T-cell (primary cell): ENCODE results near the gene AP5S1. TPM values are rescaled to one million over a fixed set of nuclear protein-coding genes. Genes with fewer than 3 reads are reported as not detected.
A peak's percentile ranks its signal among the peaks of the same experiment; 100 is the strongest.

ENCODE experiments used
- ATAC-seq, 4 experiments: fragments of 200-7000 bp in 3 of 4; fragments of 150-1000 bp in 1 of 4; cut with Tn5 transposase; replicated peaks in 1 of 4; 1 replicate in 3 of 4; 2 replicates in 1 of 4; pipeline ENCODE4 v1.10.0; 2021; ENCODE audit warnings: moderate library complexity in 3 of 4, mild to moderate bottlenecking in 2 of 4, moderate number of reproducible peaks in 1 of 4
- CTCF ChIA-PET, 2 donors: fragments of 300-600 bp; sonication (Branson Sonifier 250); formaldehyde crosslinking; loops; one replicate each; lab custom pipeline; 2022; ENCODE audit warnings: antibody characterized with exemption in 2 of 2; lab: Charles Lee
- POLR2A ChIA-PET, 2 donors: fragments of 300-600 bp; sonication (Branson Sonifier 250); formaldehyde crosslinking; loops; one replicate each; lab custom pipeline; 2022; ENCODE audit warnings: antibody characterized with exemption in 2 of 2; lab: Charles Lee
- DNase-seq, 35 experiments: peaks; one replicate each; pipeline versions ENCODE4 v3.0.0 to v3.0.0-alpha.2; 2013 to 2023
- H3K27ac ChIP-seq: one replicate; pipeline ENCODE4 v1.5.1; 2013; ENCODE audit warnings: low read length
- H3K27me3 ChIP-seq, 2 experiments: replicated peaks in 1 of 2; 1 replicate in 1 of 2; 2 replicates in 1 of 2; pipeline versions ENCODE4 v1.6.1 to v1.7.0; 2013; ENCODE audit warnings: low read length in 1 of 2, mixed read lengths in 1 of 2; ENCODE audit not compliant: control insufficient read depth in 2 of 2, insufficient read depth in 2 of 2; ENCODE audit errors: extremely low read depth in 1 of 2
- H3K36me3 ChIP-seq, 2 donors: 1 replicate in 1 of 2; 2 replicates in 1 of 2; pipeline versions ENCODE4 v1.6.1 to v1.7.0; 2013; ENCODE audit warnings: low read length in 1 of 2; ENCODE audit not compliant: control insufficient read depth in 2 of 2, insufficient read depth in 1 of 2; ENCODE audit errors: extremely low read depth in 1 of 2
- H3K4me1 ChIP-seq, 2 experiments: 1 replicate in 1 of 2; 2 replicates in 1 of 2; pipeline versions ENCODE4 v1.6.1 to v1.7.0; 2013; ENCODE audit warnings: low read length in 2 of 2, mixed read lengths in 1 of 2; ENCODE audit not compliant: insufficient read depth in 2 of 2, control insufficient read depth in 1 of 2; ENCODE audit errors: extremely low read depth in 1 of 2
- H3K4me3 ChIP-seq, 2 donors: 1 replicate in 1 of 2; 2 replicates in 1 of 2; pipeline versions ENCODE4 v1.5.1 to v1.7.0; 2013; ENCODE audit warnings: mild to moderate bottlenecking in 2 of 2, low read length in 1 of 2, moderate library complexity in 1 of 2; ENCODE audit not compliant: control insufficient read depth in 1 of 2; ENCODE audit errors: extremely low read depth in 1 of 2
- H3K9me3 ChIP-seq: 2 replicates; pipeline ENCODE4 v1.7.0; 2013
- H3K27ac Mint-ChIP-seq, 2 donors: one replicate each; pipeline ENCODE4 v1.8.0; 2020 to 2021; ENCODE audit warnings: mild to moderate bottlenecking in 2 of 2, mixed read lengths in 2 of 2
- H3K27me3 Mint-ChIP-seq, 2 donors: one replicate each; pipeline ENCODE4 v1.8.0; 2021 to 2022; ENCODE audit warnings: mixed read lengths in 2 of 2
- H3K36me3 Mint-ChIP-seq: one replicate; pipeline ENCODE4 v1.8.0; 2021; ENCODE audit warnings: mixed read lengths
- H3K4me1 Mint-ChIP-seq, 3 donors: one replicate each; pipeline ENCODE4 v1.8.0; 2020 to 2022; ENCODE audit warnings: mixed read lengths in 3 of 3, mild to moderate bottlenecking in 1 of 3
- H3K4me3 Mint-ChIP-seq, 3 donors: one replicate each; pipeline ENCODE4 v1.8.0; 2020 to 2022; ENCODE audit warnings: mild to moderate bottlenecking in 3 of 3, mixed read lengths in 3 of 3, moderate library complexity in 3 of 3
- H3K9me3 Mint-ChIP-seq, 3 donors: one replicate each; pipeline ENCODE4 v1.8.0; 2020 to 2022; ENCODE audit warnings: mixed read lengths in 3 of 3
- WGBS: methylation state at CpG from one replicate; pipeline ENCODE4 v1.1.5; 2013; ENCODE audit warnings: missing lambda C conversion rate; ENCODE audit not compliant: insufficient coverage; 5-methylcytosine and 5-hydroxymethylcytosine counted together
- total RNA-seq, 35 experiments: library from RNA in 6 of 35; stranded (reverse) in 6 of 35; fragments of 120-200 nt in 1 of 35; gene quantifications; one replicate each; pipeline versions ENCODE4 v1.2.1 to v1.2.4 and lab custom pipeline; 2013 to 2026

Gene AP5S1
- total RNA-seq, 5 donors from 2014 or later (not counting 1 experiment from before 2014, with no cell fraction given), result 11.5 to 17.3 (median 14.4) TPM

DNA sequence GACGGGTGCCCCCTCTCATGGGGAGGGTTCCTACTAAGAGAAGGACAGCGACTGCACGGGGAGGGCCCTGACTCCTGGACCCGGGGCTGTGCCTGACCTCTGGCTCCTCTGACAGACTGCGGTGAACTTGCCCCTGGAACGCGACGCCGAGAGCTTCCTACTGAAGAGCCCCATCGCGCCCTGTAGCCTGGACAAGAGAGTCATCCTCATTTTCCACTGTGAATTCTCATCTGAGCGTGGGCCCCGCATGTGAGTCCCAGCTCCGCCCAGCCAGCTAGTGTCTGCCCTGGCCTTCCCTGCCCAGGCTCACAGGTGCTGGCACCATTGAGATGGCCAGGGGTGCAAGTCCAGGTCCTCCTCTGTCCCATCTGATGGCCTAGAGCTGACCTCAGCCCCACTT lies 17.1 kb upstream of the AP5S1 start:
- Mint-ChIP-seq H3K27ac (peak overlapping the region; percentile 99 to 100), H3K4me1 (peaks cover 77 to 92% (median 80%) of the 10 kb centered on the region in 3 donors), H3K36me3 (peaks cover 73% of the 10 kb centered on the region), H3K27me3 (no peaks in the 10 kb centered on the region), H3K9me3 (no peaks in the 10 kb centered on the region), H3K4me3 (peak overlapping the region in 1 of 3 donors; percentile 62)
- H3K4me3 ChIP-seq, result no peak overlapping the region
- DNase-seq (no peak), ATAC-seq (no peak)
- ChIA-PET POLR2A (no interaction called here), CTCF (no interaction called here)
- no peaks in the 10 kb centered on the region for H3K9me3 ChIP-seq
- WGBS, result 95% methylated on average over 14 of the region's 14 CpGs
- peaks cover 33 to 77% of the 10 kb centered on the region in 2 donors for H3K36me3 ChIP-seq
- peaks cover 34 to 95% of the 10 kb centered on the region in 2 experiments for H3K4me1 ChIP-seq
- H3K27me3 ChIP-seq, result no peaks in the 10 kb centered on the region
- peak overlapping the region; percentile 78 for H3K27ac ChIP-seq

DNA sequence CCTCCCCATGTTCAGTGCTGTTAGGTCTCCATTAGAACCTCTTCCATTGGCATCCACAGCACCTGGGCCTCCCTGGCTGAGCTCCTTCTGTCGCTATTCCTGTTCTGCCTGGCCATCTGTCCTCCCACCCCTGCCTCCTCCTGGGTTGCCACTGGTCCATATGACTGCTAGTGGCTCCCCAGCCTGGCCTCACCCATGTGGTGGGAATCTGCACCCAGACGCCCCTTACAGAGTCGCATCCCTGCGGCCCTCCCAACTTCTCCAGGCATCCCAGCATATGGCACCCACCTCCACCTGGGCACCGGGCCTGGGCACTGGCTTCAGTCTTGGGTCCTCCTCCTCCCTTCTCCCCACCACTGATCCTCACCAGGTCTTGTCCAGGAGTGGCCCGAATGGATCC lies 16.5 kb upstream of the AP5S1 start:
- H3K27ac ChIP-seq, result peak overlapping the region; percentile 45
- no peaks in the 10 kb centered on the region for H3K9me3 Mint-ChIP-seq
- peaks cover 72 to 90% (median 77%) of the 10 kb centered on the region in 3 donors for H3K4me1 Mint-ChIP-seq
- peaks cover 67% of the 10 kb centered on the region for H3K36me3 Mint-ChIP-seq
- no peaks in the 10 kb centered on the region for H3K9me3 ChIP-seq
- H3K4me1 ChIP-seq, result peaks cover 29 to 93% of the 10 kb centered on the region in 2 experiments
- no peak overlapping the region for H3K4me3 Mint-ChIP-seq
- H3K4me3 ChIP-seq, result no peak overlapping the region
- no peaks in the 10 kb centered on the region for H3K27me3 ChIP-seq
- H3K27ac Mint-ChIP-seq, result peak overlapping the region; percentile 99 to 100
- 90% methylated on average over 6 of the region's 6 CpGs for WGBS
- peaks cover 31 to 72% of the 10 kb centered on the region in 2 donors for H3K36me3 ChIP-seq
- ATAC-seq (no peak), DNase-seq (no peak)
- no peaks in the 10 kb centered on the region for H3K27me3 Mint-ChIP-seq
- ChIA-PET POLR2A (no interaction called here), CTCF (no interaction called here)

- no peaks in the 10 kb centered on the region for H3K27me3 Mint-ChIP-seq
- no peaks in the 10 kb centered on the region for H3K27me3 ChIP-seq
- H3K4me1 Mint-ChIP-seq, result peaks cover 68 to 85% (median 73%) of the 10 kb centered on the region in 3 donors
- no peaks in the 10 kb centered on the region for H3K9me3 Mint-ChIP-seq
- no peaks in the 10 kb centered on the region for H3K9me3 ChIP-seq
- H3K4me3 ChIP-seq, result no peak overlapping the region
- no peak overlapping the region for H3K4me3 Mint-ChIP-seq
- ATAC-seq (no peak), DNase-seq (no peak)
- H3K27ac Mint-ChIP-seq, result peak overlapping the region; percentile 99 to 100
- ChIA-PET CTCF (no interaction called here), POLR2A (no interaction called here)
- peaks cover 62% of the 10 kb centered on the region for H3K36me3 Mint-ChIP-seq
- peak overlapping the region; percentile 45 for H3K27ac ChIP-seq
- 63% methylated on average over 1 of the region's 11 CpGs for WGBS
- peaks cover 31 to 71% of the 10 kb centered on the region in 2 donors for H3K36me3 ChIP-seq
- peaks cover 28 to 89% of the 10 kb centered on the region in 2 experiments for H3K4me1 ChIP-seq
Observed at GRCh38 chr20:3804254-3804751, 16.0 kb upstream of the AP5S1 start.

GRCh38 chr20:3804781-3805180 lies 15.6 kb upstream of the AP5S1 start:
- DNase-seq (no peak), ATAC-seq (no peak)
- peaks cover 64 to 82% (median 70%) of the 10 kb centered on the region in 3 donors for H3K4me1 Mint-ChIP-seq
- peaks cover 59% of the 10 kb centered on the region for H3K36me3 Mint-ChIP-seq
- 93% methylated on average over 7 of the region's 11 CpGs for WGBS
- POLR2A ChIA-PET, result no interaction called here
- Histone ChIP-seq H3K4me1 (peaks cover 24 to 88% of the 10 kb centered on the region in 2 experiments), H3K27ac (no peak overlapping the region), H3K4me3 (no peak overlapping the region), H3K36me3 (peaks cover 31 to 69% of the 10 kb centered on the region in 2 donors), H3K9me3 (no peaks in the 10 kb centered on the region), H3K27me3 (no peaks in the 10 kb centered on the region)
- no peaks in the 10 kb centered on the region for H3K27me3 Mint-ChIP-seq
- CTCF ChIA-PET, result no interaction called here
- no peaks in the 10 kb centered on the region for H3K9me3 Mint-ChIP-seq
- no peak overlapping the region for H3K4me3 Mint-ChIP-seq
- peak overlapping the region; percentile 30 to 81 for H3K27ac Mint-ChIP-seq

DNA sequence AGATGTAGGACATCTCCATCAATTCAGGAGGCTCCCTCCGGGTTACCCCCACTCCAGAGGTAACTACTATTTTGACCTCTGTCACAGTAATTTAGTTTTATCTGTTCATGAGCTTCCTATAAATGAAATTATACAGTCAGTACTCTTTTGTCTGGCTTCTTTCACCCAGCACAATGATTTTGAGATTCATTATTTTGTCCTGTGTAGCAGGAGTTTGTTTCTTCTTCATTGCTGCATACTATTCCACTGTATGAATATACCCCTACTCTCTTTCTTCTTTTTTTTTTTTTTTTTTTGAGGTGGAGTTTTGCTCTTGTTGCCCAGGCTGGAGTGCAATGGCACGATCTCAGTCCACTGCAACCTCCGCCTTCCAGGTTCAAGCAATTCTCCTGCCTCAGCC lies 11.8 kb upstream of the AP5S1 start:
- ATAC-seq, result no peak
- H3K27ac ChIP-seq, result peak overlapping the region; percentile 47
- CTCF ChIA-PET, result interaction anchor here in 1 of 2 donors (1.3 kb wide), 1 partner anchor 12 kb away, joined by 10 read pairs; the partner anchor contains the start of gene AP5S1

DNA sequence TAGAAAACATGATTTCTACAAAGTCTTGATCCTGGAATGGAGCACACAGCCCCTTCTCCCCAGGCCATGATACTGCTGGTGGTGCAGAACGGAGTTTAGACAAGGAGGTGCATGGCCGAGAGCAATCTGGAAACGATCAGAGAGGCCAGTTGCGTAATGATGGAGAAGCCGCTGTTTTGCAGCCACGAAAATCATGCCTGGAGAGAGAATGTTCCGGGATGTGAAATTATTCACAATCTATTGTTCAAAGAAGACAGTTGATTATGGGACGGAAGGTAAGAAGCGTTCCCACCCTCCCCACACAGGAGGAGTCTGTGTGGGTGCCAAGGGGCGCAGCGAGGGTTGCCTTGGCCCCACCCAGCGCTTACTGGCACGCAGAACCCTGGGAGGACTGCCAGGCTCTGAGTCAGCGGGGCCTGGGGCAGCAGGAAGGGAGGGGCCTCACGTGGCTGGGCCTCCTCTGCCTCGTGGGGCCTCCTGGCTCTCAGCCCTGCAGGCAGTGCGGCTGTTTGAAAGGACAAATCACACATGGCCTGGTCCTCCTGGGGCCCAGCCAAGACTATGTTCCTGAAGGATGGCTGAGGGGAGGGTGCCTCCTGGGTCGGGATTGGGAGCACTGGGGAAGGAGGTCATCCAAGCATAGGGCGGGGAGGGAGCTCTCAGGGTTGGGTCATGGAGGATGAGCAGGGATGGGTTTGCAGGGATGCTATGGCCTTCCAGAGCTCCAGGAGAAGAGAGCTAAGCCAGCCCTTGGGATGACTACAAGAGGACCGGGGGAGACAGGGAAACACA lies 8.7 kb upstream of the AP5S1 start:
- Histone ChIP-seq H3K4me3 (peak overlapping the region; percentile 52 to 68), H3K27ac (peak overlapping the region; percentile 94), H3K36me3 (peaks cover 0 to 4% of the 10 kb centered on the region in 2 donors), H3K4me1 (peaks cover 50 to 92% of the 10 kb centered on the region in 2 experiments), H3K27me3 (no peaks in the 10 kb centered on the region), H3K9me3 (no peaks in the 10 kb centered on the region)
- H3K27ac Mint-ChIP-seq, result peak overlapping the region; percentile 97 to 99
- H3K4me3 Mint-ChIP-seq, result peak overlapping the region; percentile 88 to 92 (median 90)
- no peaks in the 10 kb centered on the region for H3K27me3 Mint-ChIP-seq
- peaks cover 4% of the 10 kb centered on the region for H3K36me3 Mint-ChIP-seq
- no peaks in the 10 kb centered on the region for H3K9me3 Mint-ChIP-seq
- POLR2A ChIA-PET, result interaction anchor here (0.6 to 1.1 kb wide), 3 partner anchors 12 to 160 kb away, joined by 3 to 6 read pairs (median 3); no protein-coding TSS in a partner anchor
- peaks cover 72 to 83% (median 82%) of the 10 kb centered on the region in 3 donors for H3K4me1 Mint-ChIP-seq
- peak; percentile 88 to 93 (median 90) for ATAC-seq
- peak; percentile 85 to 97 (median 92) for DNase-seq
- CTCF ChIA-PET, result interaction anchor here in 1 of 2 donors (0.6 to 2.5 kb wide), 6 partner anchors 9 to 1338 kb away, joined by 3 to 9 read pairs (median 4); partner anchors contain the start of genes ADISSP, AP5S1 and CENPB
- 1% methylated on average over 11 of the region's 20 CpGs for WGBS

More for the DNA sequence above, 11.8 kb upstream of the AP5S1 start:
- H3K4me1 ChIP-seq, result peaks cover 33 to 88% of the 10 kb centered on the region in 2 experiments
- peak overlapping the region in 1 of 3 donors; percentile 37 for H3K4me3 Mint-ChIP-seq
- H3K9me3 Mint-ChIP-seq, result no peaks in the 10 kb centered on the region
- POLR2A ChIA-PET, result interaction anchor here in 1 of 2 donors (1.2 kb wide), 1 partner anchor 12 kb away, joined by 13 read pairs; the partner anchor contains the start of gene AP5S1
- DNase-seq, result no peak
- peaks cover 10 to 31% of the 10 kb centered on the region in 2 donors for H3K36me3 ChIP-seq
- peaks cover 72 to 81% (median 77%) of the 10 kb centered on the region in 3 donors for H3K4me1 Mint-ChIP-seq
- H3K9me3 ChIP-seq, result no peaks in the 10 kb centered on the region
- no peak overlapping the region for H3K4me3 ChIP-seq
- no peaks in the 10 kb centered on the region for H3K27me3 Mint-ChIP-seq
- H3K36me3 Mint-ChIP-seq, result peaks cover 28% of the 10 kb centered on the region
- peak overlapping the region; percentile 92 to 93 for H3K27ac Mint-ChIP-seq
- 100% methylated on average over 1 of the region's 3 CpGs for WGBS
- no peaks in the 10 kb centered on the region for H3K27me3 ChIP-seq
